ENCODE results near the gene CATSPER4.
"Not testable (repeated sequence)": the region's sequence is repeated elsewhere in the genome, so short reads cannot be mapped to it uniquely, and the experiment has no call there.

CATSPER4 gene

DNA sequence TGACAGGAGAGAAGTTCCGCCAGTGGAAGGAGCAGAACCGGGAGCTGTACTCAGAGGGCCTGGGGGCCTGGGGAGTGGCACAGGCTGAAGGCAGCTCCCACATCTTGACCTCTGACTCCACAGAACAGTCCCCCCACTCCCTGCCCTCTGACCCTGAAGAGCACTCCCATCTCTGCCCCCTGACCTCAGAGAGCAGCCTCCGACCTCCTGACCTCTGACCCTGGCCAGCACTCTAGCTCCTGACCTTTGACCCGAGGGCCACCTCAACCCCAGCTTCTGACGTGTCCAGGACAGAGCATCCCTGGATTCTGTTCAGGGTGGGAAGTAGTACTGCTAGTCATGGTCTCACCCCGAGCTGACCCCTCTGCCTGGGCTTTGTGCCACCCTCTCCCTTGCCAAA lies 1.1 kb upstream of the CATSPER4 start:
- no peak for DNase-seq (ENCODE audit: extremely low read depth in 1 of 2, low read depth in 1 of 2)

DNA sequence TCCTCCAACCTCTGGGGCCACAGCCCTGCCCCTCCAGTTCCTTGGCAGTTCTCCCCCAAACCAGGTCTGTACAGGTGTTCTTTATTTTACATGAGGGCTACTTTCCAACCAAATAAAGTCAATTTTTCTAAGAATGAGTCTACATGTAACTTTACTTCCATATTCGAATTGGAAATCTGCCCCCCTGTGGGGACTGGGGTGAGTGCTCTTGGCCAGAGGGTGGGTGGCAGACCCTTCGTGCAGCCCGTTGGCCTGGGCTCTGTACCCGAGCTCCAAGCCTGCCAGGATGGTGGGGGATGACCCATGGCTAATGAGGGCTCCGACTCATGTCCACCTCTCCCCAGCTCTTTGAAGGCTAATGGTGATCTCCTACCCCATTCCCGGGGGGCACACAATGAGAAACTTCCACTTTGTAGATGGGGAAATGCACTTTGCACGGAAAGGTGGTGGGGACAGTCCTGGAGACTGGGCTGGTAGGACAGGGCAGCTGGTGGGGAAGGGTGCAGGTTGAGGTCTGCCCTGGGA lies 589 bp upstream of the CATSPER4 start:
- DNase-seq (ENCODE audit: extremely low read depth in 1 of 2, low read depth in 1 of 2) = no peak

DNA sequence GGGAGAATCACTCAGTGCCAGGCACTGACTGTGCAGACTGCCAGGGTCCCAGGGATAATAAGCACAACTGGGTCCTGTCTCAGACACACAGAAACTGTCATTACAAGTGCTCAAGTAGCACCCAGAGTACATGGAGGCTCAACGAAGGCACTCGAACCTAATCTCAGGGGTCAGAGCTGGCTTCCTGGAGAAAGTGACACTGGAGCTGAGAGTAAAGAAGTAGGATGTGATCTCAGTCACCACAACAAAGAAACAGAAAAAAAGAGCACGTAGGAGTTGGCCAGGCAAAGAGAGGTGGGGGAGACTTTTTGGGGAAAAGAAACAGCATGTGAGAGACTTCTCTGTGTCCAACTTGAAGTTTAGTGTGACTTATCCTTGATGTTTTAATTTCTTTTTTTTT lies 1.3 kb downstream of the CATSPER4 start:
- no peak for DNase-seq (ENCODE audit: extremely low read depth in 1 of 2, low read depth in 1 of 2)

DNA sequence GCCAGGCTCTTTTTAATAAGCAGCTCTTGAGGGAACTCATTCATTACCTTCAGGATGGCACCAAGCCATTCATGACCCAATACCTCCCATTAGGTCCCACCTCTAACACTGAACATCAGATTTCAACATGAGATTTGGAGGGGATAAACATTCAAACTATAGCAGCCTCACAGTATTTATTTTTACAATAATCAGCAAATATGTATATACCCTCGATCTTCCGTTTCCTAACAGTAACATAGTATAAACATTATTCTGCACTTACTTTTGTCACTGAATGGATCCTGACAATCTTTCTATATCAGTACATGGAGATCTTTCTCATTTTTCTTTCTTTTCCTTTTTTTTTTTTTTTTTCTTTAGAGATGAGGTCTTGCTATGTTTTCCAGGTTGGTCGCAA lies 5.4 kb downstream of the CATSPER4 start:
- no peak for DNase-seq (ENCODE audit: extremely low read depth in 1 of 2, low read depth in 1 of 2)

DNA sequence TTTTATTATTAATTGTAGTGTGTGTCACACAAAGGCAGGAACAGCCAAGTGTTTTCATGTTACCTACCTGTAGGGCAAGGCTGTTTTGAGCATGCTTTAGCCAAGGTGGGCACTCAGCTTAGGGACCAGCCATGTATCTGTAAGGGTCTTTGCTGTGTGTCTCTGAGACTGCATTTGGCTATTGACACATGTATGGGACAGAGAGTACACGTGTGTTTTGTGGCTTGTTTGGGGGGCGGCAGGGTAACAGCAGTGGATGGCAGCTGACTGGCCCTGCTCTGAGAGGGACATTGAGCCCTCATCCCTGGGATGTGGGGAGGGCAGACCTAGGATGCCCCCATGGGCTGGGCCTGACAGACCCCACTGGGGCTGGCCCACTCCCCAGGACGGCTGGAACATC lies 6.9 kb downstream of the CATSPER4 start:
- DNase-seq (ENCODE audit: extremely low read depth in 1 of 2, low read depth in 1 of 2) = no peak

DNA sequence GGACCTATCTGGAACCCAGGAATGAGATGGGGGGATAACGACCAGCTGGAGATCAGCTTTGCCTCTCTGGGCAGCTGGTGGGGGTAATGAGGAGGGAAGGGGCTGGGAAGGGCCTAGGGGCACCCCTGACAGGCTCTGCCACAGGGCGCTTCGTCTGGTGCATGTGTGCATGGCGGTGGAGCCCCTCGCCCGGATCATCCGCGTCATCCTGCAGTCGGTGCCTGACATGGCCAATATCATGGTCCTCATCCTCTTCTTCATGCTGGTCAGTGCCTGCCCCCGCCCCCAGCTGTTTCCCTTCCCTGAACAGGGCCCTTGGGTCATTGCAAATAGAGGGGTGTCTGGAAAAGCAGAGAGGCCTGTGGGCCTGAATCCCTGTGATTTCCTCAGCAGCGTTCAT lies 7.4 kb downstream of the CATSPER4 start:
- DNase-seq (ENCODE audit: extremely low read depth in 1 of 2, low read depth in 1 of 2) = no peak

DNA sequence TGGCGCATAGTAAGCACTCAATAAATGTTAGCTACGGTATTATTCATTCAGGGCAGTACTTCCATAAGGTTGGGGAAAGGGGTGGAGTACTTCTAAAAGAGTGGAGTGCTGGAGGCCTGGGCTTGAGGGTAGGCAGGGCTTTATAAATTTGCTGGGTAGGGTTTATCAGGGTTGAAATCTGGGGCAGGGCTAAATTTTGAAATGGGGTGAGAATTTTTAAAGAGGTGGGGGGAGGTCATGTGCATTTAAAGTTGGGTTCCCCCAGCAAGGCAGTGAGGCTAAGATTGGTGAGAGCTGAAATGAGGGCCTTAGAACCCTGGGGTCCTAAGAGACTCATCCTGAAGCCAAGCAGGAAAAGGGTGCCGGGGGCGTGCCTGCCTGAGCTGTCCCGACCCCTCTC lies 10.0 kb downstream of the CATSPER4 start:
- DNase-seq (ENCODE audit: extremely low read depth in 1 of 2, low read depth in 1 of 2) = no peak

DNA sequence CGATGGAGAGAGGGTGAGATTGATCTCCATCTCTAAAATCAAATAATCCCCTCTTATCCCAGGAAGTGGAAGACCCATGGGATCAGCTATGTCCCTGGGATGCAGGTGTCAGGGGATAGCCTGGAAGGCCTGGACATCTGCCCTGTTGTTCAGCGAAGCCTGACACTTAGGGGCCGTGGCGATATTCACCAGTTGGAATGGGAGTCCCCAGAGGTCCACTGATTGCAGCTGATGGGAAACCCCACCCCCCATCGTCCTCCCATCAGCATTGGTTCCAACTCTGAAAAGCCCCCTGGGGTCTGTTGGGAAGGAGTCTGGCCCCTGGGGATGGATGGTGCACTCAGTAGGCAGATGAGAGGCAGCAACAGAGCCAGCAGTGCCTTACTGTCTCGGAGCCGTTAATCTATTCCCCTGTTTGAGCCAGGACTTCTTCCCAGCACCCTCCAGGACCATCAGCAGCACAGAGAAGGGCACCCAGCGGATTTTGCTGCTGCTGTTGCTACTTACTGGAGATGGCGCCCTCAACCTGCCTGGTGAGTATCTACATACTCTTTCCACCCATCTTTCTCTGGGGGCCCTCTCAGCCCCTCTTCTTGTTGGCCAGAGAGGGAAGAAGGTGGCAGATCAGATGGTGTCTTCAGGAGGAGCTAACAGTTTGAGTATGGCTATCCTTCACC lies 13.4 kb downstream of the CATSPER4 start:
- no peak for DNase-seq (ENCODE audit: extremely low read depth in 1 of 2, low read depth in 1 of 2)

DNA sequence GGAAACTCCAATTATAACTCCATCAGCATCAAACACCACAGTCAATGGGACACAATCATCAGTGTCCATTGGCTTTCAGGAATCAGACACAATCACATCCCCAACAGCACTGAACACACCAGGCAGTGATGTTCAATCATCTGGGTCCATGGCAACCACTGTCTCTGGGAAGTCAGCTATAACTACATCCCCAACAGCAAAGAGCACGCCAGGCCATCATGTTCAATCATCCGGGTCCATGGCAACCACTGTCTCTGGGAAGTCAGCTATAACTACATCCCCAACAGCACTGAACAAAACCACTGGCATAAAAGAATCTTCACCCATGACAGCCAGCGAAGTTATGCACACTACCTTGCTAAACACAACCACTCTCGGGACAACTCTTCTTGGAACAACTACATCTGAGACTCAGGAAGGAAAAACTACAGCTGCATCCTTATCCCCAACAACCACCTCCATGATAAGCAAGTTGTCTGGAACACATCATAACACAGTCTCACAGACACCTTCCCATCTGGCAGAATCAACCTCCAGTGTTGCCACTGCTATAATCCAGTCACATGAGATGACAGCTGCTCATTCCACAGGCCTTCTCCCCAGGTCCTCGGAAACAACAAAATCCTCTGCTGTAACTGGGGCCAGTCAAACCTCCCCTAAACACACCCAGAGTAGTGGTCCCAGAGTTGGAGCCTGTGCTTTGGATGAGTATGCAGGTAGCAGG lies 19.9 kb downstream of the CATSPER4 start:
- DNase-seq (ENCODE audit: extremely low read depth in 1 of 2, low read depth in 1 of 2) = no peak

DNA sequence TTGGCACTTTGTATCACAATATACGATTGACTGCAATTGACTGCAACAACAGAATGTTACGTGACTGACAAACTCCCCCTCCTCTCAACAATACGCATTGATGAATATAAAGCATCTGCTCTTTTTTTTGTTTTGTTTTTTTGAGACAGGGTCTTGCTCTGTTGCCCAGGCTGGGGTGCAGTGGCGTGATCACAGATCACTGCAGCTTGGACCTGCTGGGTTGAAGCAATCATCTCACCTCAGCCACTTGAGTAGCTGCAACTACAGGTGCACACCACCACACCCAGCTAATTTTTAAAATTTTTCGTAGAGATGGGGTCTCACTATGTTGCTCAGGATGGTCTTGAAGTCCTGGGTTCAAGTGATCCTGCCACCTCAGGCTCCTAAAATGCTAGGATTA lies 22.3 kb downstream of the CATSPER4 start:
- DNase-seq (ENCODE audit: extremely low read depth in 1 of 2, low read depth in 1 of 2) = no peak

DNA sequence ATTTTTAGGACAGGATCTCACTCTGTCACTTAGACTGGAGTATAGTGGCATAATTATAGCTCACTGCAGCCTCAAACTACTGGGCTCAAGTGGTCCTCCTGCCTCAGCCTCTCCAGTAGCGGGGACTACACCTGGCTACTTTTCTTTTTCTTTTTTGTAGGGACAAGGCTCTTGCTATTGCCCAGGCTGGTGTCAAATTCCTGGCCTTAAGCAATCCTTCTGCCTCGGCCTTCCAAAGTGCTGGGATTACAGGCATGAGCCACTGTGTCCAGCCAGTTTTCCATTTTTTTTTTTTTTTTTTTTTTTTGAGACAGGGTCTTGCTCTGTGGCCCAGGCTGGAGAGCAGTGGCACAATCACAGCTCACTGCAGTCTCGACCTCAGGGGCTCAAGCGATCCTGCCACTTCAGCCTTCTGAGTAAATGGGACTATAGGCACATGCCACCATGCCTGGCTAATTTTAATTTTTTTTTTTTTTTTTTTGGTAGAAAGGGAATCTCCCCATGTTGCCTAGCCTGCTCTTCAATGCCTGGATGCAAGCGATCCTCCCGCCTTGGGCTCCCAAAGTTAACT lies 23.0 kb downstream of the CATSPER4 start:
- no peak for DNase-seq (ENCODE audit: extremely low read depth in 1 of 2, low read depth in 1 of 2)

DNA sequence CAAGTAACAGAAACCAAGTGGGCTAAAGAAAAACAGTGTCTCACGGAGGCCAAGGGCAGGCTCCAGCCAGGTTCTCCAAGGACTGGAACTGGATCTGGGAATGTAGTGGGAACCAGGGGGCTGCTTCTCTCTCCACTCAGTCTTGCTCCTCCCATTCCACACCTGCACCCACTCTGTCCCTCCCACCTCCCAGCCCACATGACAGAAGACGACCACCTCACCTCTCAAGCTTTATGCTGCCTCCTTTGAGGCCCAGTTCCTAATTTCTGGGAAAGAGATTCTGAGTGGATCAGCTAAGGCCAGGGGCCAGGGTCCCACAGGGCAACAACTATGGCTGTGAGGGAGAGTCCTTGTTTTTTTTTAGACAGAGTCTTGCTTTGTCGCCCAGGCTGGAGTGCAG lies 24.8 kb downstream of the CATSPER4 start:
- DNase-seq (ENCODE audit: extremely low read depth in 1 of 2, low read depth in 1 of 2) = no peak

DNA sequence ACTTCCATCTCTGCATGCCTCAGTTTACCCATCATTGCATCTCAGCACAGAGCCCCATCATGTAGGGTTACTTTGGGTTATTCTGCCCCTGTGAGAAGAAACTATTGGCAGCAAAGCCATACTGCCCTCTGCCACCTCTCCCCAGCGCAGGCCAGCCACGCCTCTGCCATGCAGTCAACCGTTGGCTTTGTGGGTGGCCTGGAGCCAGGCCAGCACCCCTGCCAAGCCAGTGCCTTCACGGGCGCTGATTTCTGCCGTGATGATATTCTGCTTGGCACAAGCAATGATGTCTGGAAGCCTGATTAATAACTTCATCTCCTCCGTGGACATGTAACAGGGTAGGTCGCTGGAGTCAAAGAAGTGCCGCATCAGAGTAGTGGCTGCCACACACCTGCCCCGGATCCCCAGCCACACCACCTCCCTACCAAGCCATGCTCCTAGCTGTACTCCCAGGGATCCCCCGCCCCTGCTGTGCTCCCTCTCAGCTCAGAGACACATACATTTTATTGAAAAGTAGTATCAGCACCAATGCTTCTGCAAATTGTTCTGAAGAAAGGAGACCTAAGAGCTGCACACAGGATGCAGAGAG lies 28.6 kb downstream of the CATSPER4 start:
- no peak for DNase-seq (ENCODE audit: extremely low read depth in 1 of 2, low read depth in 1 of 2)

DNA sequence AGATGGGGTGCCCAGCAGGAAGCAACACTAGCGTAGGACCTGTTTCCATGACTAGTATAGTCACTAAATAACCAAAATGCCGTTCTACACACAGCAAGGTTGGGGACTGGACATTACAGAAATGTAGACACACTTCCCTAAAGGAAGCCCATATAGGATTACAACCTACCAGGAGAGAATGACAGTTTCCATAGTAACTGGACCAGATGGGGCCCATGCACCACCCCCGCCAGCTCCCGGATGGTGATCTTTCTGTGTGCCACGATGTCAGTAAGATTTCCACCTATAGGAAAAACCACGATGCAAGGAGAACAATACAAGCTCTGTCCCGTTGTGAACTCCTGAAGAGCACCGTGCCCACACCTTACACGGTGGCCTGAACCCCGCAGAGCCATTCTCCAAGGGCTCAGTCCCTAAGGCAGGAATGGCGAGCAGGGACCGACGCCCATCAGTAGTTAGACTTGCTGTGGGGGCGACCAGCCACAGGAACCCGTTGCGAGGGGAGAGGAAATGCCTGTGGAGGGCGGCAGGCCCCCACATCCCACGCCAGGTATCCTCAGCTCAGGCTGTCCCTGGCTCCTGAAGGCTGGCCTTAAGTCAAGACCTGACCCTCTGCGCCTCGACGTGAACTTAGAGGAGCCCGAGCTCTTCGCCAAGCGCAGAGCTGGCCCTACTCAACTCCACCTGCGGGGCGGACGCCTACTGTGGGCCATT lies 30.0 kb downstream of the CATSPER4 start:
- DNase-seq (ENCODE audit: extremely low read depth in 1 of 2, low read depth in 1 of 2) = no peak

DNA sequence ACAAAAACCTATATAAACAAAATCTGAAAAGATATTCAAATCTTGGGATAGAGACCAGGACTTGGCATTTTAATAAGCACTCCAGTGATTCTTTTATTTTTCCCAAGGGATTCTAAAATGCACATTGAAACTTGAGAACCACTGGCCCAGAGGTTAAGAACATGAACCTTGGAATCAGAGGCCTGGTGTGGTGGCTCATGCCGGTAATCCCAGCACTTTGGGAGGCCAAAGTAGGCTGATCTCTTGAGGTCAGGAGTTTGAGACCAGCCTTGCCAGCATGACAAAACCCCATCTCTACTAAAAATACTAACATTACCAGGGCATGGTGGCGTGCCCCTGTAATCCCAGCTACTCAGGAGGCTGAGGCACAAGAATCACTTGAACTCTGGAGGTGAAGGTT lies 30.7 kb downstream of the CATSPER4 start:
- DNase-seq (ENCODE audit: extremely low read depth in 1 of 2, low read depth in 1 of 2) = no peak

DNA sequence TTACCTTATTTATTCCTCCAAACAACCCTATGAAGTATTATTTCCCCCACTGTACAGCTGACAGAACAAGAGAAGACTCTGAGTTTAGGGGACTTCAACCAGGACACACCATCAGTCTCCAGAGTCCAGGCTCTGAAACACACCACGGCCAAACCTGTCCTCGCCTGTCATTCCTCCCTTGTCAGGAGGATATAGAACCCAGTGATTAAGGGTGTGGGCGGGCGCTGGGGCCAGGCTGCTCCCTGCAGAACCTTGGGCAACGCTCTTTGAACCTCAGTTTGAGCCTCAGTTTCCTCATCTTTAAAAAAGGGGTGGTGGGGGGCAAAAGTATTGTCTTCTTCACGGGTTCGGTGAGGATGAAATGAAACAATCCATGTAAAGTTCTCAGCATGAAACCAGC lies 34.2 kb downstream of the CATSPER4 start:
- no peak for DNase-seq (ENCODE audit: extremely low read depth in 1 of 2, low read depth in 1 of 2)

DNA sequence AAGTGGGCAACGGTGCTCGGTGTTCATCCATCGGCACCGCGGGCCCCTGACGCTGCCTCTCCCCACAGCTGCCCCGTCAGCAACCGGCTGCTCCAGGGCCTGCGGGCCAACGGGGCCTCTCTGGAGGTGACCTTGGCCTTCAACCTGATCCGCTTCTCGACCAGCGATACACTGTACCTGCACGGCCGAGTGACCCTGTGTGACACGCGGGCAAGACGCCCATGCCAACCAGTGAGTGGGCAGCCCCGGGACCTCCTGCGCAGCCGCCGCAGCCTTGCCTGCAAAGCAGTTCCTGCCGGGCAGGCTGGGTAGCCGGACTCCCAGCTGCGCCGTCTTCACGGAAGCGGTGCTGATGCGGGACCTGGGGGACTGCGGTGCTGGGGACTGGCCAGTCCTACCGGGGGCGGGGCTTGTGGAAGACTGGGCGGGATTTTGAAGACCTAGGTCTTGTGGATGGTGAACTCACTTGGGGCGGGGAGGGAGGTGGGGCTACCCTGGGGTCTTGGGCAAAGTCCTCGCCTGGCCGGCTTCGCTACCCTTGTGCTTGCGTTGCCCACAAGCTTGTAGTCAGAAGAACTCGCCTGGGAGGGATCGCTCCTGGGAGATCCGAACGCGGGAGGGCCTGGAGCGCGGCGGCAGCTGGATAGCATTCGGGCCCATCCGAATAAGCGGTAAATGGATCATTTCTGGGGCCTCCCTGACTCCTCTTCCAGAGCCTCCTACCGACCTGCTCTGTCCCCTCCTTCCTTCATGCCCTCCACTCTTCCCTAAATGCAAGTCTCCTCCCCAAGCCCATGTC lies 34.8 kb downstream of the CATSPER4 start:
- DNase-seq (ENCODE audit: extremely low read depth in 1 of 2, low read depth in 1 of 2) = peak in 1 of 2 donors; percentile 24

DNA sequence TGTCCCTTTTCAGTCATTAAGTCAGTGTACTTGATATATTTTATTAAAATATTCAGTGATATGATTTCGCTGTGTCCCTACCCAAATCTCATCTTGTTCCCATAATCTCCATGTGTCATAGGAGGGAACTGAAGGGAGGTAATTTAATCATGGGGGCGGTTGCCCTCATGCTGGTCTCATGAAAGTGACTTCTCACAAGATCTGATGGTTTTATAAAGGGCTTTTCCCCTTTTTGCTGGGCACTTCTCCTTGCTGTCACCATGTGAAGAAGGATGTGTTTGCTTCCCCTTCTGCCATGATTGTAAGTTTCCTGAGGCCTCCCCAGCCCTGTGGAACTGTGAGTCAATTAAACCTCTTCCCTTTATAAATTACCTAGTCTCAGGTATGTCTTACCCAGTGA lies 40.3 kb downstream of the CATSPER4 start:
- DNase-seq (ENCODE audit: extremely low read depth in 1 of 2, low read depth in 1 of 2) = not testable (repeated sequence)

DNA sequence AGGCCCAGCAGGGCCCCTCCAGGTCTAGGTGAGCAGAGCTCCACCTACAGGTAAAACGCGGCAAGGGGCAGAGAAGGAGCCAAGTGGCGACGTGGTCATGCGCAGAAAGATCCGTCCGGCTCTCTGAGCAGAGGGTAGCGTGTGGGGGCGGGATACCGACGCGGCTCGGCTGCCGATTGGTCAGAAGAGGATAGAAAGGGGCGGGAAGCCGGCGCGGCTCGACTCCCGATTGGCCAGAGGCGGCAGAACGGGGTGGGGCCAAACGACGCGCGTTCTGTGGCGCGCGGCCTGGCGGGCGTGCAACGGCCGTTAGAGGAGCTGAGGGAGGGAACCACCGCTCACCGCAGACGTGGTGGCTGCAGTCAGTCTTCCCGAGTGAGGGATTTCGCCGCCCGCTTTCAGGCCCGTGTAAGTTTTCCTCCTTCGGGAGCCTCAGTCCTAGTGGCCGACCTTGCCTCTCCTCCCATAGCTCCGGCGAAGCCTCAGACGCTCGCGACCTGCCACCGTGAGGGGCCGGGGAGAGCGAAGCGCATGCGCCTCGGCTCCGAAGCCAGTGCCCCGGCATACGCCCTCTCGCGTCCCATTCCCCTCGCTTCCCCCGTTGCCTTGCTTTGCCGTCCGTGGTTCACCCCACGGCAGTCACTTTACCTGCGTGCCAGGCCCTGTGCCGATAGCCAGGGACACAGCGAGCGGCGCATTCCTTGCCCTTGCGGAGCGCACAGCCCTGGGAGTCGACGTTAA lies 43.7 kb downstream of the CATSPER4 start, which contains the start of gene CEP85:
Gene CEP85, plus strand, starts transcription at position 298 of the 741 bp plus-strand sequence. CDS start 5,584 bp downstream, outside the sequence.
- DNase-seq (ENCODE audit: extremely low read depth in 1 of 2, low read depth in 1 of 2) = peak; percentile 97 to 99
